Neural crest cell (in vitro differentiated cells): ENCODE results near the gene TTBK2. TPM values are rescaled to one million over a fixed set of nuclear protein-coding genes. Genes with fewer than 3 reads are reported as not detected.

Experiments
- DNase-seq: peaks from one replicate; pipeline ENCODE4 v3.0.0; 2021; ENCODE audit warnings: low read depth, mixed read lengths, low spot score
- H3K27ac Mint-ChIP-seq: one replicate; pipeline ENCODE4 v1.8.0; 2021; ENCODE audit warnings: mild to moderate bottlenecking, mixed read lengths; ENCODE audit not compliant: unreplicated experiment
- H3K27me3 Mint-ChIP-seq: 2 replicates; pipeline ENCODE4 v1.8.0; 2021; ENCODE audit warnings: low read depth, mild to moderate bottlenecking, mixed read lengths
- H3K36me3 Mint-ChIP-seq: 2 replicates; pipeline ENCODE4 v1.8.0; 2021; ENCODE audit warnings: low read depth, mild to moderate bottlenecking, mixed read lengths
- H3K4me1 Mint-ChIP-seq: 2 replicates; pipeline ENCODE4 v1.8.0; 2021; ENCODE audit warnings: mixed read lengths
- H3K4me3 Mint-ChIP-seq: one replicate; pipeline ENCODE4 v1.8.0; 2021; ENCODE audit warnings: mild to moderate bottlenecking, mixed read lengths
- H3K9me3 Mint-ChIP-seq: 2 replicates; pipeline ENCODE4 v1.8.0; 2021; ENCODE audit warnings: mixed read lengths
- CTCF ChIP-seq: fragments of 200-600 bp; sonication (generic); conservative IDR thresholded peaks from 2 replicates; pipeline ENCODE4 v1.5.0; 2021; ENCODE audit warnings: antibody characterized with exemption, mild to moderate bottlenecking
- total RNA-seq: library from RNA; stranded (reverse); gene quantifications from 2 replicates; pipeline ENCODE4 v1.2.1, GENCODE V29; 2021

TTBK2 gene
- total RNA-seq, 1 donor from 2014 or later = 28.2 TPM

GRCh38 chr15:42929306-42929848 lies 8.8 kb upstream of the TTBK2 start:
- Mint-ChIP-seq H3K27me3 (no peaks in the 10 kb centered on the region), H3K4me3 (no peak overlapping the region), H3K4me1 (peaks cover 4% of the 10 kb centered on the region), H3K27ac (no peak overlapping the region), H3K36me3 (no peaks in the 10 kb centered on the region), H3K9me3 (no peaks in the 10 kb centered on the region)
- TF ChIP-seq CTCF = no peak
- DNase-seq = no peak

GRCh38 chr15:42921342-42921731 lies 759 bp upstream of the TTBK2 start:
- no peaks in the 10 kb centered on the region for H3K9me3 Mint-ChIP-seq
- peaks cover 29% of the 10 kb centered on the region for H3K4me1 Mint-ChIP-seq
- no peaks in the 10 kb centered on the region for H3K36me3 Mint-ChIP-seq
- TF ChIP-seq CTCF = no peak
- DNase-seq = peak; percentile 5
- no peaks in the 10 kb centered on the region for H3K27me3 Mint-ChIP-seq
- no peak overlapping the region for H3K27ac Mint-ChIP-seq
- H3K4me3 Mint-ChIP-seq = peak overlapping the region; percentile 96

- H3K27ac Mint-ChIP-seq = peak overlapping the region; percentile 85
- TF ChIP-seq CTCF = no peak
- H3K4me1 Mint-ChIP-seq = peaks cover 29% of the 10 kb centered on the region
- H3K9me3 Mint-ChIP-seq = no peaks in the 10 kb centered on the region
- H3K27me3 Mint-ChIP-seq = no peaks in the 10 kb centered on the region
- peak; percentile 31 for DNase-seq
- peak overlapping the region; percentile 91 for H3K4me3 Mint-ChIP-seq
- no peaks in the 10 kb centered on the region for H3K36me3 Mint-ChIP-seq
Observed at GRCh38 chr15:42919799-42920518, 619 bp downstream of the TTBK2 start.

- Mint-ChIP-seq H3K4me1 (peaks cover 29% of the 10 kb centered on the region), H3K4me3 (peak overlapping the region; percentile 91), H3K27ac (no peak overlapping the region), H3K36me3 (no peaks in the 10 kb centered on the region), H3K9me3 (no peaks in the 10 kb centered on the region), H3K27me3 (no peaks in the 10 kb centered on the region)
- no peak for TF ChIP-seq CTCF
- no peak for DNase-seq
Observed at GRCh38 chr15:42919308-42919707, 1.3 kb downstream of the TTBK2 start.

- Mint-ChIP-seq H3K27ac (no peak overlapping the region), H3K4me1 (peaks cover 29% of the 10 kb centered on the region), H3K4me3 (no peak overlapping the region), H3K27me3 (no peaks in the 10 kb centered on the region), H3K36me3 (no peaks in the 10 kb centered on the region), H3K9me3 (no peaks in the 10 kb centered on the region)
- no peak for TF ChIP-seq CTCF
- DNase-seq = no peak
Observed at GRCh38 chr15:42918047-42918446, 2.5 kb downstream of the TTBK2 start.
